T-helper 1 cell treated with Interleukin-12 subunit alpha and Interleukin-12 subunit beta and Interleukin-4 antibody, amounts not matched to agents 30 μg/mL and 1 μg/mL, for 36 hours (primary cell): Measurements from ENCODE around the gene GPR143.
"Not testable (repeated sequence)": the region's sequence is repeated elsewhere in the genome, so short reads cannot be mapped to it uniquely, and the experiment has no call there.

ENCODE experiments used
- H3K27ac Mint-ChIP-seq: one replicate; pipeline ENCODE4 v1.8.0; 2021; ENCODE audit warnings: mild to moderate bottlenecking, mixed read lengths
- H3K27me3 Mint-ChIP-seq: one replicate; pipeline ENCODE4 v1.8.0; 2021; ENCODE audit warnings: low read depth, mixed read lengths
- H3K36me3 Mint-ChIP-seq: one replicate; pipeline ENCODE4 v1.8.0; 2021; ENCODE audit warnings: low read depth, mixed read lengths
- H3K4me1 Mint-ChIP-seq: one replicate; pipeline ENCODE4 v1.8.0; 2021; ENCODE audit warnings: low read depth, mixed read lengths
- H3K4me3 Mint-ChIP-seq: one replicate; pipeline ENCODE4 v1.8.0; 2021; ENCODE audit warnings: mild to moderate bottlenecking, moderate library complexity, mixed read lengths
- H3K9me3 Mint-ChIP-seq: one replicate; pipeline ENCODE4 v1.8.0; 2021; ENCODE audit warnings: mixed read lengths

GPR143 gene

GRCh38 chrX:9785944-9786797, 20.5 kb upstream of the GPR143 start, which contains the start of gene SHROOM2:
Gene SHROOM2, plus strand, starts transcription at chrX:9786429. Its CDS starts 117 bp downstream, at chrX:9786546.
- Mint-ChIP-seq H3K4me3 (peak within 1 kb of the TSS; percentile 46), H3K4me1 (no peaks in the 10 kb centered on the region), H3K36me3 (no peaks in the 10 kb centered on the region), H3K27me3 (peaks cover 46% of the 10 kb centered on the region), H3K9me3 (no peaks in the 10 kb centered on the region), H3K27ac (no peak within 1 kb of the TSS)

- H3K27ac Mint-ChIP-seq: no peak overlapping the region
- no peaks in the 10 kb centered on the region for H3K9me3 Mint-ChIP-seq
- no peaks in the 10 kb centered on the region for H3K4me1 Mint-ChIP-seq
- H3K27me3 Mint-ChIP-seq: peaks cover 42% of the 10 kb centered on the region
- H3K36me3 Mint-ChIP-seq: no peaks in the 10 kb centered on the region
- no peak overlapping the region for H3K4me3 Mint-ChIP-seq
These were observed 19.8 kb upstream of the GPR143 start for GRCh38 chrX:9785254-9785943.

GRCh38 chrX:9784332-9784731, 18.7 kb upstream of the GPR143 start:
- H3K27me3 Mint-ChIP-seq: peaks cover 42% of the 10 kb centered on the region
- H3K9me3 Mint-ChIP-seq: no peaks in the 10 kb centered on the region
- no peak overlapping the region for H3K27ac Mint-ChIP-seq
- H3K4me3 Mint-ChIP-seq: no peak overlapping the region
- no peaks in the 10 kb centered on the region for H3K36me3 Mint-ChIP-seq
- no peaks in the 10 kb centered on the region for H3K4me1 Mint-ChIP-seq

- Mint-ChIP-seq H3K27me3 (peaks cover 21% of the 10 kb centered on the region), H3K9me3 (no peaks in the 10 kb centered on the region), H3K4me1 (no peaks in the 10 kb centered on the region), H3K4me3 (no peak overlapping the region), H3K27ac (no peak overlapping the region), H3K36me3 (no peaks in the 10 kb centered on the region)
These were observed 16.3 kb upstream of the GPR143 start for GRCh38 chrX:9781941-9782340.

- H3K27me3 Mint-ChIP-seq: peaks cover 10% of the 10 kb centered on the region
- H3K36me3 Mint-ChIP-seq: no peaks in the 10 kb centered on the region
- H3K9me3 Mint-ChIP-seq: no peaks in the 10 kb centered on the region
- H3K4me3 Mint-ChIP-seq: no peak overlapping the region
- H3K4me1 Mint-ChIP-seq: no peaks in the 10 kb centered on the region
- no peak overlapping the region for H3K27ac Mint-ChIP-seq
These were observed 10.3 kb upstream of the GPR143 start for GRCh38 chrX:9775930-9776329.

GRCh38 chrX:9772943-9773342, 7.3 kb upstream of the GPR143 start:
- Mint-ChIP-seq H3K9me3 (no peaks in the 10 kb centered on the region), H3K4me3 (no peak overlapping the region), H3K36me3 (no peaks in the 10 kb centered on the region), H3K4me1 (no peaks in the 10 kb centered on the region), H3K27me3 (peaks cover 16% of the 10 kb centered on the region), H3K27ac (no peak overlapping the region)

GRCh38 chrX:9770319-9770718, 4.7 kb upstream of the GPR143 start:
- no peaks in the 10 kb centered on the region for H3K9me3 Mint-ChIP-seq
- peaks cover 16% of the 10 kb centered on the region for H3K27me3 Mint-ChIP-seq
- no peaks in the 10 kb centered on the region for H3K36me3 Mint-ChIP-seq
- no peaks in the 10 kb centered on the region for H3K4me1 Mint-ChIP-seq
- no peak overlapping the region for H3K27ac Mint-ChIP-seq
- H3K4me3 Mint-ChIP-seq: no peak overlapping the region

- not testable (repeated sequence) for H3K4me3 Mint-ChIP-seq, H3K27ac Mint-ChIP-seq, H3K4me1 Mint-ChIP-seq, H3K36me3 Mint-ChIP-seq, H3K9me3 Mint-ChIP-seq
- H3K27me3 Mint-ChIP-seq: peaks cover 11% of the 10 kb centered on the region
These were observed 2.7 kb upstream of the GPR143 start for GRCh38 chrX:9768321-9768839.

GRCh38 chrX:9767375-9767774, 1.7 kb upstream of the GPR143 start:
- Mint-ChIP-seq H3K27ac (no peak overlapping the region), H3K4me3 (no peak overlapping the region), H3K4me1 (no peaks in the 10 kb centered on the region), H3K36me3 (no peaks in the 10 kb centered on the region), H3K9me3 (no peaks in the 10 kb centered on the region), H3K27me3 (peaks cover 11% of the 10 kb centered on the region)

- no peaks in the 10 kb centered on the region for H3K4me1 Mint-ChIP-seq
- H3K4me3 Mint-ChIP-seq: no peak overlapping the region
- no peaks in the 10 kb centered on the region for H3K9me3 Mint-ChIP-seq
- no peak overlapping the region for H3K27ac Mint-ChIP-seq
- H3K27me3 Mint-ChIP-seq: peaks cover 11% of the 10 kb centered on the region
- H3K36me3 Mint-ChIP-seq: no peaks in the 10 kb centered on the region
These were observed 443 bp downstream of the GPR143 start for GRCh38 chrX:9765072-9765736.

- Mint-ChIP-seq H3K27me3 (no peaks in the 10 kb centered on the region), H3K27ac (no peak overlapping the region), H3K9me3 (no peaks in the 10 kb centered on the region), H3K4me3 (no peak overlapping the region), H3K36me3 (no peaks in the 10 kb centered on the region), H3K4me1 (no peaks in the 10 kb centered on the region)
These were observed 6.3 kb downstream of the GPR143 start for GRCh38 chrX:9759337-9759736.

- Mint-ChIP-seq H3K27me3 (no peaks in the 10 kb centered on the region), H3K27ac (no peak overlapping the region)
These were observed 7.5 kb downstream of the GPR143 start for GRCh38 chrX:9758021-9758638.

GRCh38 chrX:9757366-9757765, 8.3 kb downstream of the GPR143 start:
- no peaks in the 10 kb centered on the region for H3K9me3 Mint-ChIP-seq
- H3K4me3 Mint-ChIP-seq: no peak overlapping the region
- H3K4me1 Mint-ChIP-seq: no peaks in the 10 kb centered on the region
- H3K36me3 Mint-ChIP-seq: no peaks in the 10 kb centered on the region
- H3K27me3 Mint-ChIP-seq: no peaks in the 10 kb centered on the region
- H3K27ac Mint-ChIP-seq: no peak overlapping the region

More at GRCh38 chrX:9758021-9758638, 7.5 kb downstream of the GPR143 start:
- no peak overlapping the region for H3K4me3 Mint-ChIP-seq
- no peaks in the 10 kb centered on the region for H3K9me3 Mint-ChIP-seq
- H3K4me1 Mint-ChIP-seq: no peaks in the 10 kb centered on the region
- H3K36me3 Mint-ChIP-seq: no peaks in the 10 kb centered on the region

GRCh38 chrX:9749146-9749692, 16.4 kb downstream of the GPR143 start:
- Mint-ChIP-seq H3K36me3 (peaks cover 10% of the 10 kb centered on the region), H3K27ac (no peak overlapping the region)

More at GRCh38 chrX:9749146-9749692, 16.4 kb downstream of the GPR143 start:
- Mint-ChIP-seq H3K4me1 (peaks cover 13% of the 10 kb centered on the region), H3K4me3 (no peak overlapping the region), H3K27me3 (no peaks in the 10 kb centered on the region), H3K9me3 (peaks cover 6% of the 10 kb centered on the region)
